ENCODE data around the gene LYAR.
"Not testable (repeated sequence)": the region's sequence is repeated elsewhere in the genome, so short reads cannot be mapped to it uniquely, and the experiment has no call there.

The LYAR gene

GRCh38 chr4:4260185-4260751 is 29.7 kb downstream of the LYAR start:
- DNase-seq (ENCODE audit: low spot score), result peak; percentile 33

DNA sequence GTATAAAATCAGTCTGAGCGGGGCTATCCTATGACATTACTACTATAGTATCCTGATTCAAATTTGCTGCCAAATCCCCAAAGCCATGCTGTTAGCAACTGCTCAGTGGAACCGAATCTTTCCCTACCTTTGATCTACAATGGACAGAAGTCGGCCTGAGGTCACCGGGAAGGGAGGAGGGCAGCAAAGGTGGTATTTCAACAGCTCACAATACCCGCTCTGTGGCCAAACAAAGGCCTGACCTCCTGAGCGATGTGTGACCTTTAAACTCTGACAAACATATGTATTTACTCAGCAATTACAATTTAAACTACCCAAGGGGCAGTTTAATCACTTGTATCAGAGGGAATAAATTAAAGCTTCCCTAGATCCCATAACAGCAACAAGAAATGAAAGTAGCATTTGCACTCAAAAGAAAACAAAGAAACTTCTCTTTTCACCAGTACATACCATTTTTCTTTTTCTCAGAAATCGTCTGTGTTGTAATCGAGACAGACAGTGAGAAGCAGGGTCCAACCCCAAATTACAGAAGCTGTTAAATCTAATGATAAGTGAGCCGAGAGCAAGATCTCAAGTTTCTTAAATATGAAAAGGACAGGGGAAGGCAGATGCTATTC is 30.4 kb downstream of the LYAR start:
- no peak for DNase-seq (ENCODE audit: low spot score)

GRCh38 chr4:4257705-4258104 is 32.2 kb downstream of the LYAR start:
- DNase-seq (ENCODE audit: low spot score), result not testable (repeated sequence)

- DNase-seq (ENCODE audit: low spot score), result no peak
Observed at GRCh38 chr4:4256799-4257198, 33.2 kb downstream of the LYAR start.

- no peak for DNase-seq (ENCODE audit: low spot score)
Observed at GRCh38 chr4:4254666-4255065, 35.3 kb downstream of the LYAR start.

DNA sequence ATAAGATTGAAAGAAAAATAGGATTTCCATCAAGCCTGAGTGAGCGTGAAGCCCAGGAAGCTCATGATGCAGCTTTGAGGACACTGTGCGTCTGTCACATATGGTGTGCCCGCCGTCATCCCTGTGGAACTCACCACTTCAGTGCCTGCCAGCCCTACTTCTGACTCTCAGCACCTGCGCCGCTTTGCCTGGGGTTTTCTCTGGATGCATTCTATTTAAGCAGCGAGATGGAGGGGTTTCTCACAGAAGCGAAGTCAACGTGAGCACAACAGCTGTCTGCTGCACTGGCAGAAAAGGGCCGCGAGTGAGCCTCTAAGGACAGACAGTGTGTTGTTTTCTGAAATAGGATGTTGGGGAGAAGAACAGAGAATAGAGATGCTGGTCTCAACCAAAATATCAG is 35.8 kb downstream of the LYAR start:
- no peak for DNase-seq (ENCODE audit: low spot score)

DNA sequence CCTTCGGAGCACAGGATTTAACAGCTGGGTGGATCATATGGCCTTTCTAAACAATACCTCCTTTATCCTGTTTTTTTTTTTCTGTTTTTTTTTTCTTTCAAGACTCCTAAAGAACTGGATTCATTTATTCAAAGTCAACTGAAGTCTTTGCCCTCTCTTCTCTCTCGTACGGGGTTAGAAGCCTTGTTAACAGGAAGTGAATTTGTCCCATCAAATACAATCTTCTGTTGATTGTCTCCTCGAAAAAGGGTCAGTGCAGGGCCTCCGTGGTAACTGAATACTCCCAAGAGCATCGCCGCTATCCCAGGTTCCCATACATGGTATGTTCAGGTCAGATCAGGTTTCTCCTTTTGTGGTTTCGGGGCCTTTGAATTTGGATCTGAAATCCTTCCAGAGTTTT is 40.1 kb downstream of the LYAR start:
- no peak for DNase-seq (ENCODE audit: low spot score)

DNA sequence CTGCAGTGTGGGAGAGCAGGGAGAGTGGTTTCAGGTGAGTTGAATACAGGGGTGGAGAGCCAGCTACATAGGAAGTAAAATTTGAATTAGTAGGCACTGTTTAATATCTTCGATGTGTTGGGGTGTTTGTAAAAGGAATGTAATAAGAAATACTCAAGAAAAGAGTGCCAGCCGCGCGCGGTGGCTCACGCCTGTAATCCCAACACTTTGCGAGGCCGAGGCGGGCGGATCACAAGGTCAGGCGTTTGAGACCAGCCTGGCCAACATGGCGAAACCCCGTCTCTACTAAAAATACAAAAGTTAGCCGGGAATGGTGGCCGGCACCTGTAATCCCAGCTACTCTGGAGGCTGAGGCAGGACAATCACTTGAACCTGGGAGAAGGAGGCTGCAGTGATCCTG is 40.6 kb downstream of the LYAR start:
- DNase-seq (ENCODE audit: low spot score), result not testable (repeated sequence)

DNA sequence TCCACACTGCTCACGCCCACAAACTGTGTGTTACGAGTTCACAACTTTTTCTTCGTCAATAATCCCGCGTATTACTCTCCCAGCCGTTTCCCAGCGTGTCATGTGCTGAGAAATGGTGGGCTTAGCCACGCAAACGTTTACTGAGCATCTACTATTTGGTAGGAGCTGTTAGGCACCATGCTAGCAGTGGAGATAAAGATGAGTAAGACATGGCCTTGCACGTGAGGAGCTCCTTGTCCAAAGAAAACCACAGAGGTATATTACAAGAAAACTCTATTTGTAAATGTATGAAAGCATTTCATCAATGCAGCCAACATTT is 41.1 kb downstream of the LYAR start:
- peak; percentile 20 for DNase-seq (ENCODE audit: low spot score)

GRCh38 chr4:4248029-4248884 is 41.7 kb downstream of the LYAR start, which contains the start of gene TMEM128:
Gene TMEM128, minus strand, starts transcription at chr4:4248223. Its CDS starts 21 bp downstream, at chr4:4248202.
- DNase-seq (ENCODE audit: low spot score), result peak; percentile 96

DNA sequence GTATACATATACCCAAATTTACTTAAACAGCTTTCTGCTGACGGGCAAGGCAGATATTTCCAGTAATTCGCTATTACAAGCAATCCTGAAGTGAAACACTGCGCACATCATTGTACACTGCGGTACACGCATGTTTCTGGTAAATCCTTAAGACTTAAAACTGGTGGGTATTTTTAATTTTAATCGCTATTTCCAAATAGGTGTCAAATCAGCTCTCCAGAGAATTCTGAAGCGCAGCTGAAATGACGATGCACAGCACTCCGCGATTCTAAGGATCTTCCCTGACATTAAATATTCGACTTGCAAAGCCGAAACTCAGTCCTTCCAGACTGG is 42.3 kb downstream of the LYAR start:
- DNase-seq (ENCODE audit: low spot score), result no peak

- no peak for DNase-seq (ENCODE audit: low spot score)
Observed at GRCh38 chr4:4245172-4245571, 44.8 kb downstream of the LYAR start.

DNA sequence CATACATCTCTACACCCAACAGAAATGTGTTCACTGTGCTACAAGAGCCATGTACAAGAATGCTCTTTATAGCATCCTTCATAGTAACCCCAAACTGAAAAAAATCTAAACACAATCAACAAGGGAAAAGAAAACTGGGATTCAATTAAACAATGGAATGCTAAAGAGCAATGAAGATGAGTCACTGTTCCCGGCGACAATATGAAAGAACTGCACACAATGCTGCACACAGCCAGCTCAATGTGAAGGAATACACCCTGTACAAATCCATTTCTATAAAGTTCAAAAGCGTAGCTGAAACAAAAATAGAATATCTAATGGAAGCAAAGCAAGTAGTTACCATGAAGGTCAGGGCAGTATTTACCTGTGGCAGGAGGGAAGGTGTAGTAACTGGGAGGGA is 50.4 kb downstream of the LYAR start:
- not testable (repeated sequence) for DNase-seq (ENCODE audit: low spot score)

DNA sequence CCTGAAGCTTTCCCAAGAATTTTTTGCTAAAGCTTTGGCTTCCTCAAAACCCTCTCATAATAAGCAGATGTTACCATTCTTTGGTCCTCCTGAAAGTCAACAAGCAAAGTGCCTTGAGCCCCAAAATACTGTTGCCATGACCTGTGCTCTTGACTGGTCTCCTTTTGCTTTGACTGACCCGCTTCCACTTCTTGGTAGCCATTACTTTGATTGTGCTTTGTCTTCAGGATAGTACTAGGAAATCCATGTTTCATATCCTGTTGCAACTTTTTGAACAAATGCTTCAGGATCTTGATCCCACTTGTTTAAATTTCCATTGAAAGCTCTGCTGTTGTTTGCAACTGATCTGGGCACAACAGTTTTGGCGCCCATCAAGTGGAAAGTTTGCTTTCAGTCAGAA is 56.3 kb downstream of the LYAR start:
- no peak for DNase-seq (ENCODE audit: low spot score)

GRCh38 chr4:4228356-4228668 is 61.6 kb downstream of the LYAR start:
- DNase-seq (ENCODE audit: low spot score), result no peak

- no peak for DNase-seq (ENCODE audit: low spot score)
Observed at GRCh38 chr4:4227510-4228355, 62.2 kb downstream of the LYAR start.

GRCh38 chr4:4226606-4227438 is 63.1 kb downstream of the LYAR start, which contains the start of gene OTOP1:
Gene OTOP1, minus strand, starts transcription at chr4:4226929. Its CDS starts 65 bp downstream, at chr4:4226864.
- no peak for DNase-seq (ENCODE audit: low spot score)

GRCh38 chr4:4225915-4226605 is 63.9 kb downstream of the LYAR start:
- no peak for DNase-seq (ENCODE audit: low spot score)
